HG03135 (cell line): ENCODE results near the gene LIFR.
"Not testable (repeated sequence)": the region's sequence is repeated elsewhere in the genome, so short reads cannot be mapped to it uniquely, and the experiment has no call there.

Experiments
- ATAC-seq: cut with Tn5 transposase; IDR thresholded peaks from one replicate; pipeline ENCODE4 v1.9.1; 2021; ENCODE audit warnings: mild to moderate bottlenecking, moderate library complexity; ENCODE audit not compliant: unreplicated experiment

The LIFR gene

GRCh38 chr5:38582975-38583319 lies 26.5 kb upstream of the LIFR start:
- ATAC-seq: no peak

- ATAC-seq: no peak
Observed at GRCh38 chr5:38582293-38582974, 26.0 kb upstream of the LIFR start.

DNA sequence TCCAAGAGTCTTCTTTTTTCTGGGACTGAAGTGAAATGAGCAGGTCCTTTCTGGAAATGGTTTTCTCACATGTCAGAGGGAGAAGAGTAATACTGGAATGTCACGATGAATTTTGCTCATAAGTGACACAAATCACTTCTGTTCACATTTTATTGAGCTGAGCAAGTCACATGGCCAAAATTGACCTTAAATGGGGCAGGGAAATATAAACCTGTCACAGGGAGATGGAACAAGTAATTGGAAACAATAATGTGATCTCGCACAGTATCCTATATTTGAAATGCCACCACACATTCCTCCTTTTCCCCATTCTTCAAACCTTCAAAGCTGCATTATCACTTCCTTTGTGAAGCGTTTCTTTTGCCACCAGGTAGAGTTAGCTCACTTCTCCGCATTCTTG lies 25.2 kb upstream of the LIFR start:
- ATAC-seq: no peak

DNA sequence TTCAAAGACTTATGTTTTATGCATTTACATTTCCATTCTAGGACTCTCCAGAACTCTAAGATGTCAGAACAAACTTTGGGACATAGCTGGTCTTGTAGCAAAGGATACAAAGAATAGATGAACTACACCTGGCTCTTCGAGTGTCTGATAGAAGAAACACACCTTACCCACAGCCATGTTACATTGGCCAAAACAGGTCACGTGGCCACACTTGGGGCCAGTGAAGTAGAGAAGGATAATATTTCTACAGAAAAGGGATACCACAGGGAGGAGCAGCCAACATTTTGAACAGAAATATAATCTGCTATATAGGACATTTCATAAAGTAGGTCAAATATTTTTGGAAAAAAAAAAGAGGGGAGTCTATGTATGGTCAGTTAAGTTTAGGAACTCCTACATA lies 22.7 kb upstream of the LIFR start:
- no peak for ATAC-seq

DNA sequence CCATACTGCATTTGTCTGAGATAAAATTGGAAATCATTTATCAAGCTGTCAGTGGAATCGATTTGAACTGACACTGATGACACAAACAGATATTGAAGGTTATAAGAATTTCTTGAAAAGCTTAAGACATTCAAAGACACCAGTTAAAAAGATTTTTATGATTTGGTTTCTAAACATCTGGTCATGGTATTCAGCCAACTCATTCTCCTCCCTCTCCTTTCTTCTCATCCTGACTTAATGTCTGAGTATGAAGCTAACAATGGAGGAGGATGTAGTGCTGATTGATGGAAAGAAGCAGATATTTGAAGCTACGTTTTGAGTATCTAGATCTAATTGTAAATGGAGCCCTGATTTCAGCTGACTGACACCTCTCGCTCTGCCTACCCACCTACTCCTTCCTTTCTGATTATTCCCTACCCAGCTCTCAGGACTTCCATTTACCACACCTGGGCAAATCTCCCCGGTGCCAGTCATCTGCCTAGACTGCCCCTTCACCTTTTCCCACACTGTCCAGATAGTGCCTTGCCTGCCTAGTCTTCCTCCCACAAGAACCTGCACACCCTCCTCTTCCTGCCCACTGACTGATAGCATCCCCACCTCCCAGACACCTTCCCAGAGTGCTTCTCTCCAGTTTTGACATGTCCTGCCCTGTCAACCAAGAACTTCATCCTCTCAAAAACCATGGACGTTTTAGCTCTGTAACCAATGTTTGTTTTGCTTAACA lies 20.7 kb upstream of the LIFR start:
- no peak for ATAC-seq

GRCh38 chr5:38576442-38576841 lies 20.0 kb upstream of the LIFR start:
- no peak for ATAC-seq

DNA sequence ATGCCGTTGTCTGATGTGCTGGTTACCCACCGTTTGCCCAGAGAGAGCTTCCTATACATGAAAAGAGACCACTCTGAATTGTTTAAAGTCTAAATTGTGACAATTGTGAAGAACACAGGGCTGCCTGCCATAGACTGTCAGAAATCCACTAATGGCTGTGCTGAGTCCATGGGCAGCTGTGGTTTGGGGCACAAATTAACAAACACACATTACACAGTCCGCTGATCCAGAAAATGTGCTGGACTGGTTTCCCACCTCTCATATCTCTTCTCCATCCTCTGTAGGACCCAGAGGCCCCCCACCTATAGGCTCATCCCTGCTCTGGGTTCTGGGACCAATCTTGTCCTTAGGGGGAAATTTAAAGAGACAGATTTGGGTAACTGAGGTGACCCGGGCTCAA lies 19.0 kb upstream of the LIFR start:
- ATAC-seq: no peak

GRCh38 chr5:38574009-38574408 lies 17.6 kb upstream of the LIFR start:
- no peak for ATAC-seq

DNA sequence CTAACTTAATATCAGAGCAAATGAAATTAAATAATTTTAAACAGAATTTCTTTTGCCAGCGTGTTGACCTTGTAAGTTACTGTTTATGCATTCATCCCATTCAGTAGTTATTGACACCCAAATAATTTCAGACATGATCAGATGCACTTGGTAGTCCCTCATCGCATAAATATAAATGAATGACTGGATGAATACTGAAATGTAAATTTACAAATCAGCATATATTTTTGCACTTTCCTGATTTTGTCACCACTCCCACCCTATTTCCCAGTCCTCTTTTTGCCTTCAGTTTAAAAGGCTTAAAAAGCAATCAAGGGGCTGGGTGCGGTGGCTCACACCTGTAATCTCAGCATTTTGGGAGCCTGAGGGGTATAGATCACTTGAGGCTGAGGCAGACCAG lies 17.1 kb upstream of the LIFR start:
- ATAC-seq: no peak

GRCh38 chr5:38569180-38569579 lies 12.7 kb upstream of the LIFR start:
- no peak for ATAC-seq

GRCh38 chr5:38567306-38567705 lies 10.9 kb upstream of the LIFR start:
- ATAC-seq: not testable (repeated sequence)

GRCh38 chr5:38563624-38564023 lies 7.2 kb upstream of the LIFR start:
- no peak for ATAC-seq

DNA sequence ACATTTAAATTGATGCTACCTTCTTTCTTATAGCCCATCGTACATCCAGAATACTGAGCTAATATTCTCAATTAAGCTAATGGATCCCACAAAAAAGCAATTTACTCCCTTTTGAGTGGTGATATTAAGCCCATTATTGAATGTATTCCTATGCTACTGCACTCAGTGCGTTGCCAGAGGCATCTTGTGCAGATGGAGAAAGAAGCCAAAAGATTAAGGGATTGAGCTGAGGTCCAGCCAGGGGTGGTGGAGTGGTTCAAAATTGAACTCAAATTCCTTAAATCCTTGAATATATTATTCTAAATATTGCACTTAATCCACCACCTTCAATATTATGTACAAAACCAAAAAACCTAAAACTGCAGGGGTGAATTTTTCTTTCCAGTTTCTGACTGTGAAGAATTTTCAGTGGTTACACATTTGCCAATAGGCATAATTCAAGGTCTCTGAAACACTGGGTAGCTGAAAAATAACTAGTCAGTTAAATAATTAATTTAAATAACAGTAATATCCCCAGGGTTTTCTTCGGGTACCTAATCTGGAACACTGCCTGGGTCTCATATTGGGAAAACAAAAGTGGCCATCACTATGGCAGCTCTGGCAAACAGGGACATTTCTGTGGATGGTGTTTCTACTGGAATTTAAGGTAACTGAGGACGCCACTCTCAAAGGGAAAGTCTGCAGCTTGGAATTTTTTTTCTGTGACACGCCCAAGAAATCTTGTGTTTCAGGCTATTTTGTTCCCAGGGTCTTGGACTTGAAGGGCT lies 6.2 kb upstream of the LIFR start:
- no peak for ATAC-seq

GRCh38 chr5:38559428-38559827 lies 3.0 kb upstream of the LIFR start:
- no peak for ATAC-seq

DNA sequence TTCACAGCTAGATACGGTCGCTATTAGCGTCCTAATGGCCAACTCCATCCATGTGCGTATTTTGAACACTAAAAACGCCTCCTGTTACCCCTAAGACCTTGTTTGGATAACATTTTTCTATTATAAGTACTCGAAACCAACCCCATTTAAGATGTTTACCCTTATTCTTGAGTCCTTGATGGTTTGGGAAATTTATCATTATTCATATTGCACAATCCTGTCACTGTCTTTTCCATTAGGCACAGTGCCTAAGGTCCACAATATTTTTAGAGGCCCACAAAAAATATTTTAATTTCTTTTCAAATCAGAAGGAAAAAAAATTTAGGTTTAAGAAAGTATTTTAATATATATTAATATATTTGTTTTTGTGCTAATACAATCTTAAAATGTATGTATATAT lies 1.3 kb upstream of the LIFR start:
- ATAC-seq: no peak

GRCh38 chr5:38557308-38557710 lies 863 bp upstream of the LIFR start:
- no peak for ATAC-seq

DNA sequence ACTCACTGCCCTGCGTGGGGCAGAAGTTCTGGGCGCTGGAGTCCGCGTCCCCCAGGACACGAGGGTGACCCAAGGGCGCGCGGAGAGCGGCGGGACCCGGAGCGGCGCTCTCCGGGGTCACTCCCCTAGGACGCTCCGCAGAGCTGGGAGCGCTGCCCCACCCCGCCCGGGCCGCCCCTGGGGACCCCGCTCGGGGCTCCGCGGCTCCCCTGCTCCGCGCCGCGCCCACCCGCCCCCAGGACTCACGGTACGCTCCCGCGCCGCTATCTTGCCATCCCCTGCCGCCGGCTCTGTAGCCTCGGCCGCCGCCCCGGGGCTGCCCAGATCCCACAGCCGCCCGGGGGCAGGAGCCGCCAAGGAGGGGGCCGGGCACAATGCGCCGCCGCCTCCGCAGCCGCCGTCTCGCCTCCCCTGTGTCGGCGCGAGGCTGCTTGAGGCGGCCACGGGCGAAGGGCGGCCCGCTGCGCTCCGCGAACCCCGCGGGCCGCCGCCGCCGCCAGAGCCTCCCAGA lies 303 bp downstream of the LIFR start:
- ATAC-seq: peak; percentile 58

GRCh38 chr5:38555354-38556087 lies 925 bp downstream of the LIFR start:
- ATAC-seq: no peak

GRCh38 chr5:38554861-38555260 lies 1.6 kb downstream of the LIFR start:
- no peak for ATAC-seq

DNA sequence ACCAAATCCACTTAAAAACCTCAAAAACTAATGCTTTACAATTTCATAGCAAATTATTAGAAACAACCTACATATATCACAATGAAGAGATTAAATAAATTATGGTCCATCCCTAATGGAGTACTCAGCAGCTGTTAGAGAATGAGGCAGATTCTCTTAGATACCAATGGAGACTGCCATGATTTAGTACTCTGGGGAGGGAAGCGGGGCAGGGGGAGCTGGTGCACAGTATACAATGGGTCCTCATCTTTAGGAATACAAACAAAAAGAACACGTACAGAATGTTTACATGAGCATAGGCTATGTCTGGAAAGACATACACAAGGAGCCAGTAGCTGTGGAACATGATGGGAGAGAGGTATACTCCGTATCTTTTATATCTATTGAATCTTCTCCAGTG lies 2.0 kb downstream of the LIFR start:
- ATAC-seq: no peak

GRCh38 chr5:38553001-38553521 lies 3.4 kb downstream of the LIFR start:
- no peak for ATAC-seq
